Thyroid gland (tissue), 4 donors: ENCODE data around the gene SUGCT. TPM values are rescaled to one million over a fixed set of nuclear protein-coding genes. Genes with fewer than 3 reads are reported as not detected.

Experiments used
- DNase-seq, 2 donors: peaks; one replicate each; pipeline ENCODE4 v3.0.0-alpha.2; 2019
- H3K27ac ChIP-seq, 3 donors: fragments of 200-600 bp; sonication (generic); 1 replicate in 2 of 3; 2 replicates in 1 of 3; pipeline ENCODE4 v1.5.1; 2016 to 2019; ENCODE audit warnings: mild to moderate bottlenecking in 1 of 3, moderate library complexity in 1 of 3
- H3K27me3 ChIP-seq: fragments of 200-600 bp; sonication (generic); one replicate; pipeline ENCODE4 v1.5.1; 2019
- H3K36me3 ChIP-seq, 2 donors: fragments of 200-600 bp; sonication (generic); one replicate each; pipeline ENCODE4 v1.5.1; 2016 to 2019
- H3K4me1 ChIP-seq, 2 donors: fragments of 200-600 bp; sonication (generic); one replicate each; pipeline ENCODE4 v1.5.1; 2017 to 2019
- H3K4me3 ChIP-seq, 3 donors: fragments of 200-600 bp; sonication (generic); replicated peaks in 1 of 3; 1 replicate in 2 of 3; 2 replicates in 1 of 3; pipeline ENCODE4 v1.5.1; 2016; ENCODE audit warnings: mild to moderate bottlenecking in 1 of 3
- H3K9me3 ChIP-seq: fragments of 200-600 bp; sonication (generic); one replicate; pipeline ENCODE4 v1.5.1; 2017
- POLR2A ChIP-seq, 2 donors: fragments of 450-650 bp; IDR thresholded peaks; one replicate each; pipeline ENCODE4 v1.6.1; 2017; ENCODE audit warnings: antibody characterized with exemption in 2 of 2, mild to moderate bottlenecking in 2 of 2, moderate library complexity in 1 of 2
- WGBS, 2 donors: methylation state at CpG; one replicate each; pipeline ENCODE4 v1.1.5; 2017; 5-methylcytosine and 5-hydroxymethylcytosine counted together
- intact Hi-C: fragments of 100-400 bp; cut with DNase I; formaldehyde crosslinking; loops from one replicate; pipeline ENCODE4 v1.15.1; 2023
- total RNA-seq, 4 donors: library from RNA; depleted of rRNA; stranded (reverse); fragments of >200 nt; gene quantifications; one replicate each; pipeline ENCODE4 v1.2.3, GENCODE V29; 2016
- TF ChIP-seq, protein P1 (sequence below), 6 experiments: fragments of 200-600 bp in 3 of 6; fragments of 450-650 bp in 3 of 6; sonication (generic) in 3 of 6; IDR thresholded peaks; one replicate each; pipeline ENCODE4 v1.5.1; 2016 to 2019; ENCODE audit warnings: antibody characterized with exemption in 6 of 6, mild to moderate bottlenecking in 2 of 6, inconsistent platforms in 1 of 6, moderate library complexity in 1 of 6

Gene SUGCT
- total RNA-seq, 4 donors from 2014 or later = 1.3 to 15.2 (median 3.2) TPM

DNA sequence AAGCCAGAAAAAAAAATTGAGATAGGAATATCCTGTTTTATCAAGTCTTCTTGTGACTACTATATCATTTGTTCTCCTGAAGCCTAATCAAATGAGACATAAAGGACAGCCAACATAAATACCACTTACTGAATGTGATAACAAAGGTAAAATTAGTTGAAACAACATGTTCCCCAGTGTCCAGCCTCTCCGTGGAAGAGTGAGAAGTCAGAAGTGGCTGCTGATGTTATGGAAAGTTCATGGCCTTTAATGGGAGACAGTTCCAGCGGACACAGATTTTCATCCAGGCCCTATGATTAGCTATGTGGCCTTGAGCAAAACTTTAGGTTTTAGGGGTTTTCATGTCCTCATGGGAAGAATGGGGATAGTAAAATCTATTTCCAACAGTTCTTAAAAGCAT, 724.3 kb downstream of the SUGCT start:
- no peak for TF ChIP-seq POLR2A (IDR thresholded peaks at IDR 0.05)
- TF ChIP-seq, protein P1, sequence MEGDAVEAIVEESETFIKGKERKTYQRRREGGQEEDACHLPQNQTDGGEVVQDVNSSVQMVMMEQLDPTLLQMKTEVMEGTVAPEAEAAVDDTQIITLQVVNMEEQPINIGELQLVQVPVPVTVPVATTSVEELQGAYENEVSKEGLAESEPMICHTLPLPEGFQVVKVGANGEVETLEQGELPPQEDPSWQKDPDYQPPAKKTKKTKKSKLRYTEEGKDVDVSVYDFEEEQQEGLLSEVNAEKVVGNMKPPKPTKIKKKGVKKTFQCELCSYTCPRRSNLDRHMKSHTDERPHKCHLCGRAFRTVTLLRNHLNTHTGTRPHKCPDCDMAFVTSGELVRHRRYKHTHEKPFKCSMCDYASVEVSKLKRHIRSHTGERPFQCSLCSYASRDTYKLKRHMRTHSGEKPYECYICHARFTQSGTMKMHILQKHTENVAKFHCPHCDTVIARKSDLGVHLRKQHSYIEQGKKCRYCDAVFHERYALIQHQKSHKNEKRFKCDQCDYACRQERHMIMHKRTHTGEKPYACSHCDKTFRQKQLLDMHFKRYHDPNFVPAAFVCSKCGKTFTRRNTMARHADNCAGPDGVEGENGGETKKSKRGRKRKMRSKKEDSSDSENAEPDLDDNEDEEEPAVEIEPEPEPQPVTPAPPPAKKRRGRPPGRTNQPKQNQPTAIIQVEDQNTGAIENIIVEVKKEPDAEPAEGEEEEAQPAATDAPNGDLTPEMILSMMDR (IDR thresholded peaks at IDR 0.05) = no peak
- peaks cover 5 to 9% of the 10 kb centered on the region in 2 donors for H3K4me1 ChIP-seq
- no peak for DNase-seq
- no peaks in the 10 kb centered on the region for H3K9me3 ChIP-seq
- WGBS, 2 donors = 71 to 73% methylated on average over 2 of the region's 2 CpGs
- no peak overlapping the region for H3K27ac ChIP-seq
- H3K27me3 ChIP-seq = no peaks in the 10 kb centered on the region
- intact Hi-C loops = no loop called here
- H3K36me3 ChIP-seq = no peaks in the 10 kb centered on the region
- H3K4me3 ChIP-seq = no peak overlapping the region

DNA sequence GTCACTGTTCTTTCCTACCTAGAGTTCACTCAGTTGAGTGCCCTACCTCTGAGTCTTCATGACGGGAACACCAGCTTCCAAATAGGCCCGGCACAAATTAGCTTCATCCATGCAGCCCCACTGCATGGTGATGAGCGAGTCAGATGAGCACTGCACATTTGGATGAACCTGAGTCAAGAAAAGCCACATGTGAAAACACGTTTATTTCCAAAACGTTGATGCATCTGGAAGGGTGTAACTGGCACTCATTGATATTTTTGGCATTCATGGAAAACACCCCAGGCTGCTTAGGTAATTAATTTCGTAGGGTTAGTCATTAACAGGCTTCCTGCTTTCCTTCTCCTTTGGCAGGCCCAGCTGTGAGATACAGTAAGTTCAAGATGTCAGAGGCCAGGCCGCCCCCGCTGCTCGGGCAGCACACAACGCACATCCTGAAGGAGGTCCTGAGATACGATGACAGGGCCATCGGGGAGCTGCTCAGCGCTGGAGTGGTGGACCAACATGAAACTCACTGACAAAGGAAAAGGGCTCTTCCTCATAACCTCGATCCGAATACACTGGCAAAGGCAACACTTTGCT, 725.2 kb downstream of the SUGCT start:
- DNase-seq = no peak
- Histone ChIP-seq H3K27ac (no peak overlapping the region), H3K27me3 (no peaks in the 10 kb centered on the region), H3K9me3 (no peaks in the 10 kb centered on the region), H3K4me1 (peaks cover 5 to 9% of the 10 kb centered on the region in 2 donors), H3K36me3 (no peaks in the 10 kb centered on the region), H3K4me3 (no peak overlapping the region)
- 85 to 87% methylated on average over 15 of the region's 15 CpGs for WGBS, 2 donors
- TF ChIP-seq, protein P1 (IDR thresholded peaks at IDR 0.05) = no peak
- no peak for TF ChIP-seq POLR2A (IDR thresholded peaks at IDR 0.05)
- intact Hi-C loops = no loop called here

DNA sequence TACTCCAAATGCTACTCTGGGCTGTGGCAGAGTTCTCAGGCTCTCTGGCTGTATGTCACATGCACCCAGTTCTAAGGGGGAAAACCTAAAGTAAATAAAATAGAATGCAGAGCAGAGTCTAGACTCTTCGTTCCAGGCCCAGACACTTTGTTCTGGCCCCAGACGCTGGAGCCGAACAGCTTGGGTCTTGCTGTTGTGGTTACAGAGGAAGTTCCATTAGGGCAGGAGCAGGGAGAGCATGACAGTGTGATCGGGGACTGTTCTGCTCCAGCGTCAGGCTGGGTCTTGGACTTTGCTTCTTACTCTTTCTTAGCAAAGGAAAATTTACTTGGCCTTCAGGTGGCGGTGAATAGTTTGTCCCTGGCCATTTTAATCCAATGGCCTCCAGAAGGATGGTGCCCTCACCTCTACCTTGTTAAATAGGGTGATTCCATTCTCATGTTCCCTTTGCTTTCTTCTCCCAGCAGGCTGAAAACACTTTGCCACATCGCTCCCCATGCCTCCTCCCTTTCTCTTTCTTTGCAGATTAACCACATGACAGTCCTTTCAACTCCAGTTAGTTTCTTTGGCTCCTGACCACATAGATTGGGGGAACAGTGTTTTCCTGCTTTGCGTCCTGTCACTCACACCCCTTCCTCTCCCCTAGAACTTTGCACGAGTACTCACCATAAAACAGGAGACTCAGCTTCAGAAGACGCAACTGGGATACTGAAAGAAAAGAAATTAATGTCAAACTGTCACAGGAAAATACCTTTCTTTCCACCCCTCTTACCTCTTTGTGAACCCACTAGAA, 730.8 kb downstream of the SUGCT start:
- Histone ChIP-seq H3K4me1 (peaks cover 5 to 9% of the 10 kb centered on the region in 2 donors), H3K27me3 (no peaks in the 10 kb centered on the region), H3K27ac (no peak overlapping the region), H3K36me3 (no peaks in the 10 kb centered on the region), H3K4me3 (no peak overlapping the region), H3K9me3 (no peaks in the 10 kb centered on the region)
- no peak for DNase-seq
- TF ChIP-seq POLR2A (IDR thresholded peaks at IDR 0.05) = no peak
- TF ChIP-seq, protein P1 (IDR thresholded peaks at IDR 0.05) = no peak
- intact Hi-C loops = no loop called here
- WGBS, 2 donors = 91 to 96% methylated on average over 10 of the region's 10 CpGs

DNA sequence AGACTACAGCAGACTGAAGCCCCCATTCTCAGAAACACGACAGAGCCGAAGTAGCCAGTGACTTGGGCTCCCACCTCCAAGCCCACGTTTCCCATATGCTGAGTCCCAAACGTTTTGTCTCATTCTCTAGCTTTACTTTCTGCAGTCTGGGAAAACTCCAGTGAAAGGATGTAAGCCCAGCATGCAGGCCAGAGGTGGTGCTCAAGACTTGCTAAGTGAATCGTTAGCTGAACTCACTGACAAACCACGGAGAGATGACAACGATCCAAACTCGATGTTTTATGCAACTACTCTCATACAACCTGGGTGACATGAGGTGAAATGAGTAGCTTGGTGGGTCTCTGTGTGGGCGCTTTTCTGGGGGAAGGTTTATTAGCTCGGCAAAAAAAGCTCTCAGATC, 731.8 kb downstream of the SUGCT start:
- no peak for TF ChIP-seq POLR2A (IDR thresholded peaks at IDR 0.05)
- TF ChIP-seq, protein P1 (IDR thresholded peaks at IDR 0.05) = no peak
- Histone ChIP-seq H3K36me3 (no peaks in the 10 kb centered on the region), H3K4me1 (peaks cover 5 to 9% of the 10 kb centered on the region in 2 donors), H3K27me3 (no peaks in the 10 kb centered on the region), H3K4me3 (no peak overlapping the region), H3K9me3 (no peaks in the 10 kb centered on the region), H3K27ac (no peak overlapping the region)
- DNase-seq = no peak
- intact Hi-C loops = no loop called here
- WGBS, 2 donors = 66 to 72% methylated on average over 10 of the region's 10 CpGs

DNA sequence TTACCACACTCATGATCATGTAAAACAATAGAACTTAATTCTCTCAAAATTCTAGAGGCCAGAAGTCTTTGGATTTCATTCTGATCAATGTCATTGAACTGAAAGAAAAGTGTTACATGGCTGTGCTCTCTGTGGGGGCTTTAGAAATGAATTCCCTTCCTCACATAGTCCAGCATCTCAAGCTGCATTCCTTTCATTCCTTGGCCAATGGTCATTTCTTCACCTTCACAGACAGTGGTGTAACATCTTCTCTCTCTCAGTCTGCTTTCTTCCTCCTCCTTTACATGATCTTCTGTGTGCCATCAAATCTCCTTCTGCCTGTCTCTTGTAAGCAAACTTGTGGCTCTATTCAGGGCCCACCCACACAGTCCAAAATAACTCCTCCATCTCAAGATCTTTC, 735.3 kb downstream of the SUGCT start:
- Histone ChIP-seq H3K36me3 (no peaks in the 10 kb centered on the region), H3K4me3 (no peak overlapping the region), H3K9me3 (no peaks in the 10 kb centered on the region), H3K4me1 (no peaks in the 10 kb centered on the region), H3K27me3 (no peaks in the 10 kb centered on the region), H3K27ac (no peak overlapping the region)
- TF ChIP-seq, protein P1 (IDR thresholded peaks at IDR 0.05) = no peak
- no peak for TF ChIP-seq POLR2A (IDR thresholded peaks at IDR 0.05)
- intact Hi-C loops = no loop called here
- DNase-seq = no peak
